C4-2B (cell line): ENCODE results near the gene PRR14.

Source experiments
- H3K27ac ChIP-seq: fragments of 450-650 bp; 2 replicates; pipeline ENCODE4 v1.5.1; 2017
- ZFX ChIP-seq: fragments of 450-650 bp; IDR thresholded peaks from 2 replicates; pipeline ENCODE4 v1.6.1; 2017
- TF ChIP-seq, protein P1 (sequence below): fragments of 450-650 bp; conservative IDR thresholded peaks from 2 replicates; pipeline ENCODE4 v1.5.1; 2017; ENCODE audit warnings: mild to moderate bottlenecking

PRR14 gene

DNA sequence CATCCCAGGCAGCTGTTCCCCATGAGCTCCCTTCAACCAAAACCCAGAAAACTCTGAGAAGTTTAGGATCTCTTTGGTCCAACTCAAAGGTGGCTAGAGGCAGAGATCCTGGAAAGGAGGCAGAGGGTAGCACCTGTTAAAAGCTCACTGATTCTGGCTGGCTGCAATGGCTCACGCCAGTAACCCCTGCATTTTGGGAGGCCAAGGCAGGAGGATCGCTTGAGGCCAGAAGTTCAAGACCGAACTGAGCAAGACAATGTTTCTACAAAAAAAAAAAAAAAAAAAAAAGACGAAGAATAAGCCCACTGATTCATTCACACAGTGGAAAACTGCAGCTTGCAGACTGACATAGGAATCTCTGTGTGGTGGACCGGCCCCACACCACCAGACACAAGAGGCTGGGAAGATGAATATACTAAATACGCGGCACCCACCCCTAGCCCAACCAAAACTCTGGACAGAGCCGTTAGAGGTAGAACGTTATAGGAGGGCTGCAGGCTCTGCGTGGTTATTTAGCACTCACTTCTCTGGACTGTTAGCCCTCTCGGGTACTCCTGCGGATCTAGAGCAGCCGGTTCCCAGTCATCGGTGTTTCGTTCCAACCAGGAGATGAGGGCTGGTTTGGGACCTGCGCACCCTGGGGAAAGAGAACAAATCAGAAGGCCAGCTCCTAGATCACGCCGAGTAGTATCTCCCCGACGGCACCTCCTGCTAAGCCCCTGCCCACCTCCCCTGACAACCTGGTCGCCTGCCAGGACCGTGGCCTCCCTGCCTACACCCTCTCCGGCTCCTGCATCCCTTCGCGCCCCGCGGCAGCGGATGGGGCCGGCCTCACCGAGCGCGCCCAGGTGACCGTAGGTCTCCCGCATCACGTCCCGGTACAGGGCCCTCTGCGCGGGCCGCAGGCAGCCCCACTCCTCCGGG lies 41.5 kb upstream of the PRR14 start:
- H3K27ac ChIP-seq, result peak overlapping the region; percentile 96
- TF ChIP-seq ZFX, result no peak
- TF ChIP-seq, protein P1, sequence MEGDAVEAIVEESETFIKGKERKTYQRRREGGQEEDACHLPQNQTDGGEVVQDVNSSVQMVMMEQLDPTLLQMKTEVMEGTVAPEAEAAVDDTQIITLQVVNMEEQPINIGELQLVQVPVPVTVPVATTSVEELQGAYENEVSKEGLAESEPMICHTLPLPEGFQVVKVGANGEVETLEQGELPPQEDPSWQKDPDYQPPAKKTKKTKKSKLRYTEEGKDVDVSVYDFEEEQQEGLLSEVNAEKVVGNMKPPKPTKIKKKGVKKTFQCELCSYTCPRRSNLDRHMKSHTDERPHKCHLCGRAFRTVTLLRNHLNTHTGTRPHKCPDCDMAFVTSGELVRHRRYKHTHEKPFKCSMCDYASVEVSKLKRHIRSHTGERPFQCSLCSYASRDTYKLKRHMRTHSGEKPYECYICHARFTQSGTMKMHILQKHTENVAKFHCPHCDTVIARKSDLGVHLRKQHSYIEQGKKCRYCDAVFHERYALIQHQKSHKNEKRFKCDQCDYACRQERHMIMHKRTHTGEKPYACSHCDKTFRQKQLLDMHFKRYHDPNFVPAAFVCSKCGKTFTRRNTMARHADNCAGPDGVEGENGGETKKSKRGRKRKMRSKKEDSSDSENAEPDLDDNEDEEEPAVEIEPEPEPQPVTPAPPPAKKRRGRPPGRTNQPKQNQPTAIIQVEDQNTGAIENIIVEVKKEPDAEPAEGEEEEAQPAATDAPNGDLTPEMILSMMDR, result no peak

DNA sequence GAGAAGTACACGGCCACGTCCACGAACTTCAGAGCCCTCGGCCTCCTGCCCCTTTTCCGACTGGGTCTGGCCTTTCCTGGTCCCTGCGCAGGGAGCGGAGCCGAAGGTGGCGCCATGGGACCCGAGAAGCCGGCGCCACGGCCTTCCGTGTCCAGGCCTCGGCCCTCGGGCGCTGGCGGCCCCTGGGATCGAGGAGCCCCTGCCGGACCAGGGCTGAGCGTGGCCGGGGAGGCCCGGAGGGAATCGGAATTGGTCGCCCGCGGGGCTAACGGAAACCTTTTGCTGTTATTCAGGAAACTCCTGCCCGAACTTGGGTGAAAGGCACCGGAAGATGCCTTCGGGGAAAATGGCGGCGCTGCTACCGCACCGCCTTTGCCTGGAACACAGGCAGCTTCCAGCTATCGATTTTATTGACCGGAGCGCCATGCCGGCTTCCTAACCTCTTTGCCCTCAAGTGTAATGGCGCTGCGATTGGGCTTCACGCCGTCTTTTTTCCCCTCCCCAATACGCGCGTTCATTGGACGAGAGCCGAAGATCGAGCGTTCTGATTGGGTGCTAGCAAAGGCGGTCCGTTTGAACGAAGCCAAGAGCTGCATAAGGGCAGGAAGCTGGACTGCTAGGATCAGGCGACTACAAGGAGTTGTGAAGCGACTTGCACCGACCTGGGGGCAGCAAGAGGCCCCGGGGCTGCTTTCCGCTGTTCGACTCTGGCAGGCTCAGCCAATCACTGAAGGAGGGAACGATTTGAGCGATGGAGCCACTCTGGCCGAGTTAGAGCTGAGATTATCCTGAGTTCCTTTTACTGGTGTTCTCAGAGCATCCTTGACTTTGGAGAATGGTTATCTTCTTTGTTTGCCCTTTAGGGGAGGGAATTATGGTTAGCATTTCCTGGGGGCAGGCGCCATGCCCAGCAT lies 40.6 kb upstream of the PRR14 start, which contains the start of gene ZNF689:
Gene ZNF689, minus strand, starts transcription at position 464 of the 914 bp plus-strand sequence. Its CDS starts 348 bp downstream, at position 116.
- peak; percentile 98 for TF ChIP-seq ZFX
- TF ChIP-seq, protein P1, result no peak
- H3K27ac ChIP-seq, result peak within 1 kb of the TSS; percentile 96

DNA sequence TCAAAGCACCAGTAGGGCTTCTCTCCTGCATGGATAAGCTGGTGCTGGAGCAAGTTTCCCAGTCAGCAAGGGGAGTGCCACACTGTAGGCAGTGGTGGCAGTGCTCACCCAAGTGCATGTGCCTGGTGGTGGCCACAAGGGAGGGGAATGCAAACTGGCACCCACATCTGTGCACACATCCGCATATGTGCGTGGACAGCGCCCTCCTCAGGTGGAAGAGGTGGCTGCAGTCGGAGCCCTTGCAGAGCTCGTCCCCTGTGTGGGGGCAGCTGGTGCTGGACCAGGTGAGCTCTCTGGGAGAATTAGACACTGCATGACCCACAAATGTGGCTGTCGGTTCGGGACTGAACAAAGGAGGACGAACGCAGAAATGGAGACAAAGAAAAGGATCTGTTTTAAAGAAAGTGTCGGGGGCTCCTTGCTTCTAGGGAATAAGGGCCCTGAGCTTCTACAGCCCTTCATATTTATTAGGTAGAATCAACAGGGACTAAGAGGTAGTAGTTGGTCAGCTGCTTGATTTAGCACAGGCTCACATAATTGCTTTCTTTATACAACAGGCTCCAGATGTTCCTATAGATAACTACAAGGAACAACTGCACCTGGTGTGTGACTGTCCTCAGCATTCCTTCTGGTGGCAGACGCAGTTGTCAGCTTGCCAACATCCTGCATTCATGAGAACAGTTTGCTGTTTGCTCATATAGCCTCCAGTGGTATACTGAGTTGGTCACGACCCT lies 35.2 kb upstream of the PRR14 start:
- no peak for TF ChIP-seq ZFX
- TF ChIP-seq, protein P1, result no peak; the same call in 1 of the 2 replicates
- no peak overlapping the region for H3K27ac ChIP-seq

DNA sequence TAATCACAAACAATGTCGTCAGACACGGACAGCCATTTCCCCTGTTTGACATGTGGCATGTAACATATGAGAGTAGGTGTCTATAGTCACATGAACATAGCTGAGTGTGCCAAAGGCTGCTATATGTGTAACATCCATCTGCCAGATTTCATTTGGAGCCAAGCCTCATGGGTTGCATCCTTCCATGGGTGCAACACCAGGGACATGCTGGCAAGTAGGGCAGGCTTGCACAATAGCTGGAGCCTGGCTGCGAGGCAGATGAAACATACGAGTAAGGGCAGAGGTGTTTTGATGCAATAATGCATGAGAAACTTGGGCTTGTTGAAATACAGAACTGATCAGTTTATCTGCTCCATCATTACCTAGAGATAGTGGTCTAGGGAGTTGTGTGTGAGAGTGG lies 31.6 kb upstream of the PRR14 start:
- no peak for TF ChIP-seq ZFX
- TF ChIP-seq, protein P1, result no peak
- H3K27ac ChIP-seq, result no peak overlapping the region

DNA sequence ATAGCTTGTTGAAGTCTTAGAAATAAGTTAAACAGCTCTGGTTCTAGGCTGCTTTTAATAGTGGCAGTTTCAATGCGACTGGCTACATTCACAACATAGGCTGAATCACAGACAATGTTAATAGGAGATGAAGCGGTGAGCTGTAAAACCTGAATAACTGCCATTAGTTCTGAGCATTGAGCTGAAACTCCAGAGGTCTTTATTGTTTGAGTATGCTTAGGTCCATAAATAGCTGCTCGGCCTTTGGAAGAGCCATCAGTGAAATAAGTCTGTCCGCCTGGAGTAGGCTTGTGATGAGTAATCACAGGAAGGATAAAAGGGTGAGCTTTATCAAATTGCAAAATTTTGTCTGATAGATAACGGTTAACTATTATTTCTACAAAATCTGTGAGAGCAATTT lies 31.1 kb upstream of the PRR14 start:
- TF ChIP-seq, protein P1, result no peak
- TF ChIP-seq ZFX, result no peak
- H3K27ac ChIP-seq, result no peak overlapping the region

DNA sequence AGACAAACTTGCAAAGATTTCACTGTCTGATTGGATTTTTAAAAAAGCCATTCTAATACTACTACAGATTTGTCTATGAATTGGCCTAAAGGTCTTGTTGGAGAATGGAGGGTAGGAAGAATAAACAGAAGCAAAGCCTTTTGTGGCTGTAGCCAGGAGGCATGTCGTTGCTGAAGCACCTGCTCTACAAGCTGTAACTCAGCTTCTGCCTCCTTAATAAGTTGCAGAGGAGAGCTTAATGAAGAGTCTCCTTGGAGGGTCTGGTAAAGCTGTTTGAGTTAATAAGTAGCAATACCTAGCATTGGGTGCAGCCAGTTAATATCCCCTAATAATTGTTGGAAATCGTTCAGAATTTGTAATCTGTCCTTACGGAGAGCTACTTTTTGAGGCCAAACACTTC lies 30.6 kb upstream of the PRR14 start:
- TF ChIP-seq, protein P1, result no peak
- no peak for TF ChIP-seq ZFX
- H3K27ac ChIP-seq, result no peak overlapping the region
